Upper lobe of left lung (tissue), 4 donors: ENCODE measurements around the gene GJC1.

Experiments used
- EP300 ChIP-seq, 4 donors: sonication (generic); formaldehyde crosslinking; IDR thresholded peaks; one replicate each; pipeline ENCODE4 v1.5.1; 2017; ENCODE audit warnings: antibody characterized with exemption in 4 of 4, control low read depth in 2 of 4
- POLR2AphosphoS5 ChIP-seq, 2 donors: sonication (generic); formaldehyde crosslinking; IDR thresholded peaks; one replicate each; pipeline ENCODE4 v1.5.1; 2017; ENCODE audit warnings: antibody characterized with exemption in 2 of 2

- TF ChIP-seq EP300 (IDR thresholded peaks at IDR 0.05) (no peak), POLR2AphosphoS5 (IDR thresholded peaks at IDR 0.05) (no peak)
Measured at GRCh38 chr17:44847586-44847985, 17.5 kb upstream of the GJC1 start, which contains the start of gene HIGD1B.
